ENCODE results near the gene IRF2BP1.
"Not testable (repeated sequence)": the region's sequence is repeated elsewhere in the genome, so short reads cannot be mapped to it uniquely, and the experiment has no call there.

The IRF2BP1 gene

GRCh38 chr19:45902651-45903625 lies 17.0 kb upstream of the IRF2BP1 start:
- peak; percentile 97 to 99 for DNase-seq (ENCODE audit: low read depth in 2 of 2)

GRCh38 chr19:45901912-45902650 lies 16.1 kb upstream of the IRF2BP1 start, which contains the start of gene MYPOP:
Gene MYPOP, minus strand, starts transcription at chr19:45902613. Its CDS starts 840 bp downstream, at chr19:45901773.
- DNase-seq (ENCODE audit: low read depth in 2 of 2) = no peak

GRCh38 chr19:45901432-45901911 lies 15.5 kb upstream of the IRF2BP1 start:
- DNase-seq (ENCODE audit: low read depth in 2 of 2) = no peak

GRCh38 chr19:45900738-45901431 lies 14.9 kb upstream of the IRF2BP1 start:
- DNase-seq (ENCODE audit: low read depth in 2 of 2) = no peak

GRCh38 chr19:45899919-45900589 lies 14.1 kb upstream of the IRF2BP1 start:
- no peak for DNase-seq (ENCODE audit: low read depth in 2 of 2)

- no peak for DNase-seq (ENCODE audit: low read depth in 2 of 2)
These were observed 13.3 kb upstream of the IRF2BP1 start for GRCh38 chr19:45899253-45899652.

GRCh38 chr19:45897261-45897812 lies 11.4 kb upstream of the IRF2BP1 start:
- DNase-seq (ENCODE audit: low read depth in 2 of 2) = no peak

- DNase-seq (ENCODE audit: low read depth in 2 of 2) = not testable (repeated sequence)
These were observed 10.2 kb upstream of the IRF2BP1 start for GRCh38 chr19:45895983-45896599.

- DNase-seq (ENCODE audit: low read depth in 2 of 2) = no peak
These were observed 9.6 kb upstream of the IRF2BP1 start for GRCh38 chr19:45895519-45895972.

GRCh38 chr19:45890877-45891276 lies 4.9 kb upstream of the IRF2BP1 start:
- no peak for DNase-seq (ENCODE audit: low read depth in 2 of 2)

GRCh38 chr19:45889210-45889885 lies 3.4 kb upstream of the IRF2BP1 start:
- DNase-seq (ENCODE audit: low read depth in 2 of 2) = no peak

- no peak for DNase-seq (ENCODE audit: low read depth in 2 of 2)
These were observed 1.3 kb upstream of the IRF2BP1 start for GRCh38 chr19:45887200-45887710.

GRCh38 chr19:45886427-45887199 lies 672 bp upstream of the IRF2BP1 start:
- peak; percentile 75 to 80 for DNase-seq (ENCODE audit: low read depth in 2 of 2)

- no peak for DNase-seq (ENCODE audit: low read depth in 2 of 2)
These were observed 1.0 kb downstream of the IRF2BP1 start for GRCh38 chr19:45884682-45885555.

- DNase-seq (ENCODE audit: low read depth in 2 of 2) = no peak
These were observed 1.9 kb downstream of the IRF2BP1 start for GRCh38 chr19:45883881-45884681.

GRCh38 chr19:45883586-45883880 lies 2.4 kb downstream of the IRF2BP1 start:
- DNase-seq (ENCODE audit: low read depth in 2 of 2) = no peak
